Measurements from ENCODE around the gene ABTB2. TPM values are rescaled to one million over a fixed set of nuclear protein-coding genes. Genes with fewer than 3 reads are reported as not detected.

ABTB2 gene
- total RNA-seq, 1 experiment from 2014 or later: 46.3 TPM

GRCh38 chr11:34290926-34291325 lies 66.9 kb downstream of the ABTB2 start:
- TF ChIP-seq EZH2 (IDR thresholded peaks at IDR 0.05; ENCODE audit: borderline replicate concordance, low read depth, low read length, poor library complexity, severe bottlenecking) (no peak), CTCF (conservative IDR thresholded peaks at IDR 0.05; ENCODE audit: low read depth, low read length) (no peak)
- H3K27ac ChIP-seq (ENCODE audit: low read depth, low read length, poor library complexity, severe bottlenecking): no peak overlapping the region
- no peak overlapping the region for H3K4me3 ChIP-seq (ENCODE audit: low read depth, low read length, poor library complexity, severe bottlenecking)
- no peaks in the 10 kb centered on the region for H3K4me1 ChIP-seq (ENCODE audit: insufficient read depth, low read length, poor library complexity, severe bottlenecking)
- BruUV-seq (replicated peaks): no TSS peak
- H3K36me3 ChIP-seq (ENCODE audit: insufficient read depth, low read length, poor library complexity, severe bottlenecking): no peaks in the 10 kb centered on the region
- ChIA-PET POLR2A (ENCODE audit: low non-redundant PET) (no interaction called here), CTCF (no interaction called here)
- no peaks in the 10 kb centered on the region for H3K9me3 ChIP-seq (ENCODE audit: low read depth, low read length, poor library complexity, severe bottlenecking)
- no peaks in the 10 kb centered on the region for H3K27me3 ChIP-seq (replicated peaks; ENCODE audit: insufficient read depth, low read depth, low read length, poor library complexity)
- DNase-seq (ENCODE audit: low spot score): no peak
- intact Hi-C loops (cut with micrococcal nuclease; ENCODE audit: unreplicated experiment): no loop called here

DNA sequence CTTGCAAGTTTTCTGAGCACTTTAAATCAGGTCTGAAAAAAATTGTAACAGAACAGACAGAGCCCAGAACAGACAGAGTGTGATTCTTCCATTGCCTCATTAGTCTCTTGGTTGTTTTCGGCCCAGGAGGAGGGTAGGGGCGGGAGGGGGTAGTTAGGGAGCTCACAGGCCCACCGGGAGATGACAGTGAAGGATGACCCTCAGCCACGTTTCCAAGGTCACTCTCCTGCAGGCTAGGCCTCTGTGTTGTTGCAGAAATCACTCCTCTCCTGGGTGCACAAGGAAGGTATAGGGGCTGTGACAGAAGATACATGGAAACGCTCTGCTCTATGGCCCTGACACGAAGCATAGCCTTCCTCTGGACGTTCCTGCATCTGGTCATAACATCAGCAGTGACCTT lies 69.3 kb downstream of the ABTB2 start:
- Histone ChIP-seq H3K4me3 (ENCODE audit: low read depth, low read length, poor library complexity, severe bottlenecking) (no peak overlapping the region), H3K36me3 (ENCODE audit: insufficient read depth, low read length, poor library complexity, severe bottlenecking) (no peaks in the 10 kb centered on the region), H3K27ac (ENCODE audit: low read depth, low read length, poor library complexity, severe bottlenecking) (no peak overlapping the region), H3K4me1 (ENCODE audit: insufficient read depth, low read length, poor library complexity, severe bottlenecking) (no peaks in the 10 kb centered on the region), H3K9me3 (ENCODE audit: low read depth, low read length, poor library complexity, severe bottlenecking) (no peaks in the 10 kb centered on the region), H3K27me3 (replicated peaks; ENCODE audit: insufficient read depth, low read depth, low read length, poor library complexity) (no peaks in the 10 kb centered on the region)
- CTCF ChIA-PET: no interaction called here
- DNase-seq (ENCODE audit: low spot score): no peak
- TF ChIP-seq EZH2 (IDR thresholded peaks at IDR 0.05; ENCODE audit: borderline replicate concordance, low read depth, low read length, poor library complexity, severe bottlenecking) (no peak), CTCF (conservative IDR thresholded peaks at IDR 0.05; ENCODE audit: low read depth, low read length) (no peak)
- intact Hi-C loops (cut with micrococcal nuclease; ENCODE audit: unreplicated experiment): no loop called here
- POLR2A ChIA-PET (ENCODE audit: low non-redundant PET): no interaction called here
- no TSS peak for BruUV-seq (replicated peaks)

DNA sequence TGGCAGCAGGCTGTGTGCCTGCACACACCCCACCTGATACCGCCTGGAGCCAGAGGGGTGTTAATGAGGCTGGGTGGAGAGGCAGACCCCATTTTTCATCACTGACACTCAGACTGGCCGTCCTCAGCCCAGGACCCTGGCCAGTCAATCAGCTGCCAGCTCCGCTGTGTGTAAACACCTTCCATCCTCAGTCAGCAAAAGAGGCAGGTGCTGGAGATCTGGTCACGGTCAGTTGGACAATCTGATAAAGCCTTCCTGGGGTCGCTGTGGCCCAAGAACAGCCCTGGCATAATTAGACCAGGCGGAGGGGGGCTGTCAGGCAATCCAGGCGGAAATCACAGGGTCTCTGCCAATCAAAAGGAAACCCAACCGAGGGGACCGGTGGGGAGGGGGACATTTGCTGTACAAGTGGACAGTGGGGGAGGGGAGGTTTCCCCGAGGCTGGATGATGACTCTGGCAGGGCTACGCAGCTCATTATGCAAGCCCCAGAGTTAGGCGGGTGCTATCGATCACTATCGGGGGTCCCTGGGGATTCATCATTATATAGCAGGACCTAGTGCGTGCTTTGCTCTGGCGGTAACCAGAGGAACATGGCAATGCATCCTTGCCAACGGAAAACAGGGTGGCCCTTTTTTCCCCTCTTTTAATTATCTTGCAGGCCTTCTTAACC lies 72.9 kb downstream of the ABTB2 start:
- no peaks in the 10 kb centered on the region for H3K27me3 ChIP-seq (replicated peaks; ENCODE audit: insufficient read depth, low read depth, low read length, poor library complexity)
- intact Hi-C loops (cut with micrococcal nuclease; ENCODE audit: unreplicated experiment): no loop called here
- no peak for DNase-seq (ENCODE audit: low spot score)
- H3K27ac ChIP-seq (ENCODE audit: low read depth, low read length, poor library complexity, severe bottlenecking): no peak overlapping the region
- H3K9me3 ChIP-seq (ENCODE audit: low read depth, low read length, poor library complexity, severe bottlenecking): no peaks in the 10 kb centered on the region
- POLR2A ChIA-PET (ENCODE audit: low non-redundant PET): no interaction called here
- no peaks in the 10 kb centered on the region for H3K36me3 ChIP-seq (ENCODE audit: insufficient read depth, low read length, poor library complexity, severe bottlenecking)
- H3K4me3 ChIP-seq (ENCODE audit: low read depth, low read length, poor library complexity, severe bottlenecking): no peak overlapping the region
- no peaks in the 10 kb centered on the region for H3K4me1 ChIP-seq (ENCODE audit: insufficient read depth, low read length, poor library complexity, severe bottlenecking)
- no TSS peak for BruUV-seq (replicated peaks)
- TF ChIP-seq CTCF (conservative IDR thresholded peaks at IDR 0.05; ENCODE audit: low read depth, low read length): no peak
- TF ChIP-seq EZH2 (IDR thresholded peaks at IDR 0.05; ENCODE audit: borderline replicate concordance, low read depth, low read length, poor library complexity, severe bottlenecking): no peak
- CTCF ChIA-PET: no interaction called here

All from A673 (cell line).